ENCODE data around the gene NTN3. TPM values are rescaled to one million over a fixed set of nuclear protein-coding genes. Genes with fewer than 3 reads are reported as not detected.

Gene NTN3
- total and polyA plus RNA-seq, 3 donors from 2014 or later = 1.1 to 1.7 TPM; not detected in 1

- H3K4me3 ChIP-seq = no peak overlapping the region
- 92 to 97% methylated on average over 10 to 13 of the region's 13 CpGs for WGBS, 2 donors
- intact Hi-C loops (cut with DNase I; ENCODE audit: low total_unique reads) = no loop called here
Observed at GRCh38 chr16:2425825-2426430, 45.2 kb upstream of the NTN3 start.

GRCh38 chr16:2426941-2427361 lies 44.1 kb upstream of the NTN3 start:
- intact Hi-C loops (cut with DNase I; ENCODE audit: low total_unique reads) = no loop called here

More at GRCh38 chr16:2425825-2426430, 45.2 kb upstream of the NTN3 start:
- no peaks in the 10 kb centered on the region for H3K27me3 ChIP-seq
- DNase-seq = no peak
- no peaks in the 10 kb centered on the region for H3K9me3 ChIP-seq
- H3K27ac ChIP-seq = no peak overlapping the region
- H3K36me3 ChIP-seq (ENCODE audit: low read depth, missing control alignments) = no peaks in the 10 kb centered on the region
- peaks cover 12% of the 10 kb centered on the region for H3K4me1 ChIP-seq
- no peak for TF ChIP-seq POLR2A (IDR thresholded peaks at IDR 0.05)
- no peak for TF ChIP-seq CTCF (IDR thresholded peaks at IDR 0.05)

GRCh38 chr16:2427526-2427925 lies 43.6 kb upstream of the NTN3 start:
- H3K4me1 ChIP-seq = peaks cover 12% of the 10 kb centered on the region
- intact Hi-C loops (cut with DNase I; ENCODE audit: low total_unique reads) = no loop called here
- no peaks in the 10 kb centered on the region for H3K9me3 ChIP-seq
- DNase-seq = no peak
- H3K36me3 ChIP-seq (ENCODE audit: low read depth, missing control alignments) = no peaks in the 10 kb centered on the region
- no peak for TF ChIP-seq CTCF (IDR thresholded peaks at IDR 0.05)
- no peak for TF ChIP-seq POLR2A (IDR thresholded peaks at IDR 0.05)
- no peak overlapping the region for H3K4me3 ChIP-seq
- no peaks in the 10 kb centered on the region for H3K27me3 ChIP-seq
- 85 to 91% methylated on average over 4 of the region's 4 CpGs for WGBS, 2 donors
- H3K27ac ChIP-seq = no peak overlapping the region

More at GRCh38 chr16:2426941-2427361, 44.1 kb upstream of the NTN3 start:
- 88 to 95% methylated on average over 6 of the region's 6 CpGs for WGBS, 2 donors
- TF ChIP-seq CTCF (IDR thresholded peaks at IDR 0.05) (no peak), POLR2A (IDR thresholded peaks at IDR 0.05) (no peak)
- peaks cover 12% of the 10 kb centered on the region for H3K4me1 ChIP-seq
- H3K36me3 ChIP-seq (ENCODE audit: low read depth, missing control alignments) = no peaks in the 10 kb centered on the region
- no peak overlapping the region for H3K27ac ChIP-seq
- no peak for DNase-seq
- no peak overlapping the region for H3K4me3 ChIP-seq
- no peaks in the 10 kb centered on the region for H3K9me3 ChIP-seq
- H3K27me3 ChIP-seq = no peaks in the 10 kb centered on the region

GRCh38 chr16:2428051-2428783 lies 42.9 kb upstream of the NTN3 start:
- no peaks in the 10 kb centered on the region for H3K36me3 ChIP-seq (ENCODE audit: low read depth, missing control alignments)
- no peaks in the 10 kb centered on the region for H3K9me3 ChIP-seq
- intact Hi-C loops (cut with DNase I; ENCODE audit: low total_unique reads) = no loop called here
- DNase-seq = peak; percentile 57
- peak overlapping the region; percentile 89 to 90 for H3K4me3 ChIP-seq
- no peaks in the 10 kb centered on the region for H3K27me3 ChIP-seq
- H3K4me1 ChIP-seq = peaks cover 12% of the 10 kb centered on the region
- WGBS, 2 donors = 35 to 36% methylated on average over 16 to 22 of the region's 28 CpGs
- H3K27ac ChIP-seq = peak overlapping the region; percentile 68 to 85
- TF ChIP-seq CTCF (IDR thresholded peaks at IDR 0.05) (peak in 1 of 3 experiments; percentile 19), POLR2A (IDR thresholded peaks at IDR 0.05) (no peak)
